Activated naive CD8-positive, alpha-beta T cell (primary cell): ENCODE data around the gene CAVIN4.

Experiments
- H3K27ac Mint-ChIP-seq: one replicate; pipeline ENCODE4 v1.8.0; 2021; ENCODE audit warnings: mixed read lengths
- H3K27me3 Mint-ChIP-seq: one replicate; pipeline ENCODE4 v1.8.0; 2021; ENCODE audit warnings: mixed read lengths
- H3K36me3 Mint-ChIP-seq: one replicate; pipeline ENCODE4 v1.8.0; 2021; ENCODE audit warnings: mixed read lengths
- H3K4me1 Mint-ChIP-seq: one replicate; pipeline ENCODE4 v1.8.0; 2021; ENCODE audit warnings: low read depth, mixed read lengths
- H3K4me3 Mint-ChIP-seq: one replicate; pipeline ENCODE4 v1.8.0; 2021; ENCODE audit warnings: mild to moderate bottlenecking, mixed read lengths
- H3K9me3 Mint-ChIP-seq: one replicate; pipeline ENCODE4 v1.8.0; 2021; ENCODE audit warnings: low read depth, mixed read lengths

CAVIN4 gene

DNA sequence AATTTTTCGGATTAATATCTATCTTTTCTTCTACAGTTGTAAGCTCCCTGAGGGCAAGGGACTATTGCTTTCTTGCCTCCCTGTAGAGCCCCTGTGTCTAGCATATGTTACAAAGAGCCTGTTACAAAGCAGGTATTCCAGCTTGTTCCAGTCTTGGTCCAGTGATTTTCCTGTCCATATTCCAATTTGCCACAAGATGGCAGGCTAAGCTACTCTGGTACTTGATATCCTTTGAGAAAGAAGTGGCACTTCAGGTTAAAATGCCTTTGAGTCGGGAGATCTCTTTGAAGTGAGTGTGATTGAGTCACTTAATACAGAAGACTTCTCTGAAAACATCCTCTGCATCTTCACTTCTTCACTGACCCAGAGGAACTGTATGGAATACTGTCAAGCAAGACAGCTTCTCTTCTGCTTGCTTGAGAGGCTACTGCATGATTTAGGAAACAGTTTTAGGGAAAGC, 24.5 kb downstream of the CAVIN4 start:
- H3K36me3 Mint-ChIP-seq: no peaks in the 10 kb centered on the region
- H3K4me3 Mint-ChIP-seq: no peak overlapping the region
- H3K9me3 Mint-ChIP-seq: no peaks in the 10 kb centered on the region
- no peaks in the 10 kb centered on the region for H3K27me3 Mint-ChIP-seq
- no peak overlapping the region for H3K27ac Mint-ChIP-seq
- H3K4me1 Mint-ChIP-seq: peaks cover 18% of the 10 kb centered on the region

DNA sequence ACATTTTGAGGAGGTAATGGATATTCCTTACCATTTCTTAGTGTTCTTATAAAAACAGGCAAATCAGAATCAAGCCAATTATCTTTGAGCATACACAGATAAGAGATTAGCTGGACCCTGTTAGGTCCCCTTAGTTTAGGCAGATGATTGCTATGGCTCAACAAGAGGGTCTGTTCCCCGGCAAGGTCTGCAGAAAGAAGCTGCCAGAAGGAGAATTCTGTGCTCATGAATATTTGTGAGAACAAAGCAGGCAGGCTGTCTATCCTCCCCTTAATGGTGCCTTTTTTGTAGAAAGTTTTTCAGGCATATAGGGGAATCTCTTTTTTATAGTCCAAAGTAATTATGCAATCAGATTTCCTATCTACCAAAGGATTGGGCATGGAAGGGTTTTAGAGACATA, 27.5 kb downstream of the CAVIN4 start:
- Mint-ChIP-seq H3K4me1 (no peaks in the 10 kb centered on the region), H3K27me3 (no peaks in the 10 kb centered on the region), H3K4me3 (no peak overlapping the region)

DNA sequence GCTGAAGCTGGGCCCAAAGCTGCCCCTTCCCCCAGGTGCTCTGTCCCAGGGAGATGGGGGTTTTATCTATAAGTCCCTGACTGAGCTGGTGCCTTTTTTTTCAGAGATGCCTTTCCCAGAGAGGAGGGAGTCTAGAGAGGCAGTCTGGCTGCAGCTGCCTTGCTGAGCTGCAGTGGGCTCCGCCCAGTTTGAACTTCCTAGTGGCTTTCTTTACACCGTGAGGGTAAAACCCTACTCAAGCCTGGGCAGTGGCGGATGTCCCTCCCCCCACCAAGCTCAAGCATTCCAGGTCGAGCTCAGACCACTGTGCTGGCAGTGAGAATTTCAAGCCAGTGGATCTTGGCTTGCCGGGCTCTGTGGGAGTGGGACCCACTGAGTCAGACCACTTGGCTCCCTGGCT, 41.3 kb downstream of the CAVIN4 start:
- no peaks in the 10 kb centered on the region for H3K4me1 Mint-ChIP-seq
- H3K4me3 Mint-ChIP-seq: no peak overlapping the region
- H3K9me3 Mint-ChIP-seq: peaks cover 7% of the 10 kb centered on the region
- no peak overlapping the region for H3K27ac Mint-ChIP-seq
- H3K27me3 Mint-ChIP-seq: peaks cover 3% of the 10 kb centered on the region
- H3K36me3 Mint-ChIP-seq: peaks cover 3% of the 10 kb centered on the region

More for the DNA sequence above, 27.5 kb downstream of the CAVIN4 start:
- Mint-ChIP-seq H3K9me3 (no peaks in the 10 kb centered on the region), H3K36me3 (no peaks in the 10 kb centered on the region), H3K27ac (no peak overlapping the region)

DNA sequence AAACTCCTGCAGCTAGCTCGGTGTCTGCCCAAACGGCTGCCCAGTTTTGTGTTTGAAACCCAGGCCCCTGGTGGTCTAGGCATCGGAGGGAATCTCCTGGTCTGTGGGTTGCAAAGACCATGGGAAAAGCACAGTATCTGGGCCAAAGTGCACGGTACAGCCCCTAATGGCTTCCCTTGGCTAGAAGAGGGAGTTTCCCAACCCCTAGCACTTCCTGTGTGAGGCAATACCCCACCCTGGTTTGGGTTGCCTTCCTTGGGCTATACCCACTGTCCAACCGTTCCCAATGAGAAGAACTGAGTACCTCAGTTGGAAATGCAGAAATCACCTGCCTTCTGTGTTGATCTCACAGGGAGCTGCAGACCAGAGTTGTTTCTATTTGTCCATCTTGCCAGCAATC, 41.8 kb downstream of the CAVIN4 start:
- Mint-ChIP-seq H3K4me3 (no peak overlapping the region), H3K27me3 (peaks cover 3% of the 10 kb centered on the region), H3K36me3 (peaks cover 3% of the 10 kb centered on the region), H3K4me1 (no peaks in the 10 kb centered on the region), H3K27ac (no peak overlapping the region), H3K9me3 (peaks cover 7% of the 10 kb centered on the region)

DNA sequence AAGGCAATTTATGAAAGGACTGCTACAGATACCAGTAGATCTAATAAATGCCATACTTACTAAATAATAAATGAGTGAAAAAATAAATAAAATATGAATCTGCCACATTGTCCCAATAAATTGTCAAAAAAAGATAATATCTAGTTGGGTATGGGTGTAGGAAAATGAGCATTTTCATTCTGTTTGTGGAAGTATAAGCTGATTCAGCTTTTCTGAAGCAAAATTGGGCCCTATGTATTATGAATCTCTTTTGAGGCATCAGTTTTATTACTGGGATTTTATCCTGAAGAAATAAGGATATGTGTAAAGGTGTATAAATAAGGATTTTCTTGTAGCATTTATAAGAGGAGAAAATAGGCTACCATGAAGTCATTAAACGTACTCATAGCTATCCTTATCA, 46.1 kb downstream of the CAVIN4 start:
- Mint-ChIP-seq H3K9me3 (peaks cover 7% of the 10 kb centered on the region), H3K27ac (no peak overlapping the region), H3K36me3 (no peaks in the 10 kb centered on the region), H3K4me3 (no peak overlapping the region), H3K4me1 (no peaks in the 10 kb centered on the region), H3K27me3 (peaks cover 3% of the 10 kb centered on the region)

DNA sequence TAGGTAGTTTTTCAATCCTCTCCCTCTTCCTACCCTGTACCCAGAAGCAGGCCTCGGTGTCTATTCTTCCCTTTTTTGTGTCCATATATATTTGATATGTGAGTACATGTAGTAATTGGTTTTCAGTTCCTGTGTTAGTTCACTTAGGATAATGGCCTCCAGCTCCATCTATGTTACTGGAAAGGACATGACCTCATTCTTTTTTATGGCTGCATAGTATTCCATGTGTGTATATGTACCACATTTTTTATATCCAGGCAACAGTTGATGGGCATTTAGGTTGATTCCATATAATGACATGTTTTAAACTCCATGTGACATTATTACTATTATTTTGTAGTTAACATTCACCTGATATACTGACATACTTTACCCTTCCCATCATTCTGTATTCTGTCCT, 49.1 kb downstream of the CAVIN4 start:
- Mint-ChIP-seq H3K4me1 (no peaks in the 10 kb centered on the region), H3K4me3 (no peak overlapping the region), H3K27me3 (peaks cover 8% of the 10 kb centered on the region), H3K27ac (no peak overlapping the region), H3K36me3 (no peaks in the 10 kb centered on the region), H3K9me3 (peaks cover 7% of the 10 kb centered on the region)

DNA sequence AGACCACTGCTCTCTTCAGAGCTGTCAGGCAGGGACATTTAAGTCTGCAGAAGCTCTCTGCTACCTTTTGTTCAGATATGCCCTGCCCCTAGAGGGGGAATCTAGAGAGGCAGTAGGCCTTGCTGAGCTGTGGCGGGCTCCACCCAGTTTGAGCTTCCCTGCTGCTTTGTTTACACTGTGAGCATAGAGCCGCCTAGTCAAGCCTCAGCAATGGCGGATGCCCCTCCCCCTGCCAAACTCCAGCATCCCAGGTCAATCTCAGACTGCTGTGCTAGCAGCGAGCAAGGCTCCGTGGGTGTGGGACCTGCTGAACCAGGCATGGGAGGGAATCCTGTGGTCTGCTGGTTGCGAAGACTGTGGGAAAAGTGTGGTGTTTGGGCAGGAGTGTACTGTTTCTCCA, 59.9 kb downstream of the CAVIN4 start:
- no peaks in the 10 kb centered on the region for H3K4me1 Mint-ChIP-seq
- peaks cover 5% of the 10 kb centered on the region for H3K9me3 Mint-ChIP-seq
- no peak overlapping the region for H3K27ac Mint-ChIP-seq
- H3K27me3 Mint-ChIP-seq: peaks cover 17% of the 10 kb centered on the region
- no peak overlapping the region for H3K4me3 Mint-ChIP-seq
- H3K36me3 Mint-ChIP-seq: peaks cover 4% of the 10 kb centered on the region
